Thyroid gland (tissue), 4 donors: ENCODE results near the gene CFAP157. TPM values are rescaled to one million over a fixed set of nuclear protein-coding genes. Genes with fewer than 3 reads are reported as not detected.

Experiments
- DNase-seq, 2 donors: peaks; one replicate each; pipeline ENCODE4 v3.0.0-alpha.2; 2019
- H3K27ac ChIP-seq, 3 donors: fragments of 200-600 bp; sonication (generic); 1 replicate in 2 of 3; 2 replicates in 1 of 3; pipeline ENCODE4 v1.5.1; 2016 to 2019; ENCODE audit warnings: mild to moderate bottlenecking in 1 of 3, moderate library complexity in 1 of 3
- H3K27me3 ChIP-seq: fragments of 200-600 bp; sonication (generic); one replicate; pipeline ENCODE4 v1.5.1; 2019
- H3K36me3 ChIP-seq, 2 donors: fragments of 200-600 bp; sonication (generic); one replicate each; pipeline ENCODE4 v1.5.1; 2016 to 2019
- H3K4me1 ChIP-seq, 2 donors: fragments of 200-600 bp; sonication (generic); one replicate each; pipeline ENCODE4 v1.5.1; 2017 to 2019
- H3K4me3 ChIP-seq, 3 donors: fragments of 200-600 bp; sonication (generic); replicated peaks in 1 of 3; 1 replicate in 2 of 3; 2 replicates in 1 of 3; pipeline ENCODE4 v1.5.1; 2016; ENCODE audit warnings: mild to moderate bottlenecking in 1 of 3
- H3K9me3 ChIP-seq: fragments of 200-600 bp; sonication (generic); one replicate; pipeline ENCODE4 v1.5.1; 2017
- CTCF ChIP-seq, 6 experiments: fragments of 200-600 bp in 3 of 6; fragments of 450-650 bp in 3 of 6; sonication (generic) in 3 of 6; IDR thresholded peaks; one replicate each; pipeline ENCODE4 v1.5.1; 2016 to 2019; ENCODE audit warnings: antibody characterized with exemption in 6 of 6, mild to moderate bottlenecking in 2 of 6, inconsistent platforms in 1 of 6, moderate library complexity in 1 of 6
- POLR2A ChIP-seq, 2 donors: fragments of 450-650 bp; IDR thresholded peaks; one replicate each; pipeline ENCODE4 v1.6.1; 2017; ENCODE audit warnings: antibody characterized with exemption in 2 of 2, mild to moderate bottlenecking in 2 of 2, moderate library complexity in 1 of 2
- WGBS, 2 donors: methylation state at CpG; one replicate each; pipeline ENCODE4 v1.1.5; 2017; 5-methylcytosine and 5-hydroxymethylcytosine counted together
- intact Hi-C: fragments of 100-400 bp; cut with DNase I; formaldehyde crosslinking; loops from one replicate; pipeline ENCODE4 v1.15.1; 2023
- total RNA-seq, 4 donors: library from RNA; depleted of rRNA; stranded (reverse); fragments of >200 nt; gene quantifications; one replicate each; pipeline ENCODE4 v1.2.3, GENCODE V29; 2016

CFAP157 gene
- total RNA-seq, 4 donors from 2014 or later, result 0.22 to 3.0 TPM; not detected in 2

GRCh38 chr9:127684576-127684975 lies 22.2 kb upstream of the CFAP157 start:
- H3K4me1 ChIP-seq, result peaks cover 0 to 12% of the 10 kb centered on the region in 2 donors
- no peak for TF ChIP-seq CTCF (IDR thresholded peaks at IDR 0.05)
- TF ChIP-seq POLR2A (IDR thresholded peaks at IDR 0.05), result no peak
- WGBS, 2 donors, result 93 to 95% methylated on average over 4 of the region's 4 CpGs
- H3K27ac ChIP-seq, result no peak overlapping the region
- no peaks in the 10 kb centered on the region for H3K27me3 ChIP-seq
- H3K9me3 ChIP-seq, result no peaks in the 10 kb centered on the region
- intact Hi-C loops, result no loop called here
- H3K36me3 ChIP-seq, result peaks cover 15 to 18% of the 10 kb centered on the region in 2 donors
- DNase-seq, result no peak
- H3K4me3 ChIP-seq, result no peak overlapping the region

- no peak for DNase-seq
These were observed 20.1 kb upstream of the CFAP157 start for GRCh38 chr9:127686461-127687393.

GRCh38 chr9:127689329-127690000 lies 17.3 kb upstream of the CFAP157 start:
- no peaks in the 10 kb centered on the region for H3K4me1 ChIP-seq
- no peak overlapping the region for H3K4me3 ChIP-seq
- H3K36me3 ChIP-seq, result peaks cover 3 to 11% of the 10 kb centered on the region in 2 donors
- TF ChIP-seq CTCF (IDR thresholded peaks at IDR 0.05) (no peak), POLR2A (IDR thresholded peaks at IDR 0.05) (no peak)
- no peaks in the 10 kb centered on the region for H3K27me3 ChIP-seq
- DNase-seq, result no peak
- no peak overlapping the region for H3K27ac ChIP-seq
- H3K9me3 ChIP-seq, result no peaks in the 10 kb centered on the region
- WGBS, 2 donors, result 88 to 93% methylated on average over 13 of the region's 13 CpGs
- intact Hi-C loops, result no loop called here

More at GRCh38 chr9:127686461-127687393, 20.1 kb upstream of the CFAP157 start:
- Histone ChIP-seq H3K27ac (no peak overlapping the region), H3K27me3 (no peaks in the 10 kb centered on the region), H3K36me3 (peaks cover 12 to 14% of the 10 kb centered on the region in 2 donors), H3K9me3 (no peaks in the 10 kb centered on the region), H3K4me1 (peaks cover 0 to 10% of the 10 kb centered on the region in 2 donors), H3K4me3 (no peak overlapping the region)
- WGBS, 2 donors, result 83 to 87% methylated on average over 6 of the region's 6 CpGs
- TF ChIP-seq POLR2A (IDR thresholded peaks at IDR 0.05) (no peak), CTCF (IDR thresholded peaks at IDR 0.05) (no peak)
- intact Hi-C loops, result no loop called here

GRCh38 chr9:127690735-127691134 lies 16.1 kb upstream of the CFAP157 start:
- no peaks in the 10 kb centered on the region for H3K9me3 ChIP-seq
- H3K36me3 ChIP-seq, result peaks cover 0 to 11% of the 10 kb centered on the region in 2 donors
- DNase-seq, result no peak
- H3K27me3 ChIP-seq, result no peaks in the 10 kb centered on the region
- H3K4me1 ChIP-seq, result no peaks in the 10 kb centered on the region
- 92 to 97% methylated on average over 10 of the region's 10 CpGs for WGBS, 2 donors
- no peak for TF ChIP-seq POLR2A (IDR thresholded peaks at IDR 0.05)
- TF ChIP-seq CTCF (IDR thresholded peaks at IDR 0.05), result no peak
- intact Hi-C loops, result no loop called here
- H3K4me3 ChIP-seq, result no peak overlapping the region
- no peak overlapping the region for H3K27ac ChIP-seq

- Histone ChIP-seq H3K27me3 (no peaks in the 10 kb centered on the region), H3K36me3 (peaks cover 0 to 11% of the 10 kb centered on the region in 2 donors), H3K4me1 (no peaks in the 10 kb centered on the region), H3K4me3 (no peak overlapping the region), H3K27ac (no peak overlapping the region), H3K9me3 (no peaks in the 10 kb centered on the region)
- 90 to 92% methylated on average over 20 of the region's 20 CpGs for WGBS, 2 donors
- intact Hi-C loops, result no loop called here
- DNase-seq, result no peak
- TF ChIP-seq POLR2A (IDR thresholded peaks at IDR 0.05) (no peak), CTCF (IDR thresholded peaks at IDR 0.05) (no peak)
These were observed 14.7 kb upstream of the CFAP157 start for GRCh38 chr9:127692071-127692470.
